Measurements from ENCODE around the gene HDLBP.
"Not testable (repeated sequence)": the region's sequence is repeated elsewhere in the genome, so short reads cannot be mapped to it uniquely, and the experiment has no call there.

HDLBP gene

GRCh38 chr2:241198381-241199279 is 116.8 kb downstream of the HDLBP start:
- H3K27me3 ChIP-seq (ENCODE audit: low read depth, low read length): no peaks in the 10 kb centered on the region
- no peak overlapping the region for H3K4me3 ChIP-seq (ENCODE audit: low read length)
- H3K9ac ChIP-seq (ENCODE audit: low read length): no peak overlapping the region
- TF ChIP-seq EZH2phosphoT487 (IDR thresholded peaks at IDR 0.05; ENCODE audit: low read depth): no peak
- no peak for TF ChIP-seq CTCF (IDR thresholded peaks at IDR 0.05; ENCODE audit: low read depth, low read length)
- H2AFZ ChIP-seq (ENCODE audit: low read depth, low read length): no peak overlapping the region
- H4K20me1 ChIP-seq (ENCODE audit: insufficient read depth, low read length): no peaks in the 10 kb centered on the region
- H3K4me1 ChIP-seq (ENCODE audit: low read length): no peaks in the 10 kb centered on the region
- H3K79me2 ChIP-seq (ENCODE audit: low read length): no peaks in the 10 kb centered on the region
- no peak overlapping the region for H3K27ac ChIP-seq (ENCODE audit: low read length)
- no peaks in the 10 kb centered on the region for H3K36me3 ChIP-seq (replicated peaks; ENCODE audit: low read depth, low read length)
- no peak overlapping the region for H3K4me2 ChIP-seq (ENCODE audit: low read length)
- H3K9me3 ChIP-seq (ENCODE audit: insufficient read depth, low read length): no peaks in the 10 kb centered on the region

GRCh38 chr2:241197947-241198346 is 117.5 kb downstream of the HDLBP start:
- no peak overlapping the region for H3K9ac ChIP-seq (ENCODE audit: low read length)
- no peaks in the 10 kb centered on the region for H3K4me1 ChIP-seq (ENCODE audit: low read length)
- H3K27ac ChIP-seq (ENCODE audit: low read length): no peak overlapping the region
- H2AFZ ChIP-seq (ENCODE audit: low read depth, low read length): no peak overlapping the region
- H3K4me2 ChIP-seq (ENCODE audit: low read length): no peak overlapping the region
- no peaks in the 10 kb centered on the region for H3K9me3 ChIP-seq (ENCODE audit: insufficient read depth, low read length)
- no peaks in the 10 kb centered on the region for H3K36me3 ChIP-seq (replicated peaks; ENCODE audit: low read depth, low read length)
- no peaks in the 10 kb centered on the region for H3K79me2 ChIP-seq (ENCODE audit: low read length)
- H4K20me1 ChIP-seq (ENCODE audit: insufficient read depth, low read length): no peaks in the 10 kb centered on the region
- no peak overlapping the region for H3K4me3 ChIP-seq (ENCODE audit: low read length)
- H3K27me3 ChIP-seq (ENCODE audit: low read depth, low read length): no peaks in the 10 kb centered on the region
- TF ChIP-seq CTCF (IDR thresholded peaks at IDR 0.05; ENCODE audit: low read depth, low read length) (no peak), EZH2phosphoT487 (IDR thresholded peaks at IDR 0.05; ENCODE audit: low read depth) (no peak)

- not testable (repeated sequence) for H3K79me2 ChIP-seq (ENCODE audit: low read length); H3K27me3 ChIP-seq (ENCODE audit: low read depth, low read length); H3K9ac ChIP-seq (ENCODE audit: low read length); H4K20me1 ChIP-seq (ENCODE audit: insufficient read depth, low read length); H2AFZ ChIP-seq (ENCODE audit: low read depth, low read length); H3K4me1 ChIP-seq (ENCODE audit: low read length); H3K4me2 ChIP-seq (ENCODE audit: low read length); H3K27ac ChIP-seq (ENCODE audit: low read length); H3K36me3 ChIP-seq (replicated peaks; ENCODE audit: low read depth, low read length); H3K9me3 ChIP-seq (ENCODE audit: insufficient read depth, low read length); H3K4me3 ChIP-seq (ENCODE audit: low read length)
Measured at GRCh38 chr2:241197246-241197645, 118.2 kb downstream of the HDLBP start.

- Histone ChIP-seq H3K36me3 (replicated peaks; ENCODE audit: low read depth, low read length) (no peaks in the 10 kb centered on the region), H3K4me1 (ENCODE audit: low read length) (no peaks in the 10 kb centered on the region), H3K9ac (ENCODE audit: low read length) (no peak overlapping the region), H3K79me2 (ENCODE audit: low read length) (no peaks in the 10 kb centered on the region), H3K4me2 (ENCODE audit: low read length) (no peak overlapping the region), H4K20me1 (ENCODE audit: insufficient read depth, low read length) (no peaks in the 10 kb centered on the region), H3K9me3 (ENCODE audit: insufficient read depth, low read length) (no peaks in the 10 kb centered on the region), H2AFZ (ENCODE audit: low read depth, low read length) (no peak overlapping the region), H3K27me3 (ENCODE audit: low read depth, low read length) (no peaks in the 10 kb centered on the region), H3K4me3 (ENCODE audit: low read length) (no peak overlapping the region), H3K27ac (ENCODE audit: low read length) (no peak overlapping the region)
- no peak for TF ChIP-seq EZH2phosphoT487 (IDR thresholded peaks at IDR 0.05; ENCODE audit: low read depth)
Measured at GRCh38 chr2:241195506-241196130, 119.9 kb downstream of the HDLBP start.

GRCh38 chr2:241194811-241195210 is 120.7 kb downstream of the HDLBP start:
- no peak overlapping the region for H3K9ac ChIP-seq (ENCODE audit: low read length)
- H3K36me3 ChIP-seq (replicated peaks; ENCODE audit: low read depth, low read length): no peaks in the 10 kb centered on the region
- no peaks in the 10 kb centered on the region for H3K4me1 ChIP-seq (ENCODE audit: low read length)
- H3K9me3 ChIP-seq (ENCODE audit: insufficient read depth, low read length): no peaks in the 10 kb centered on the region
- no peak overlapping the region for H3K27ac ChIP-seq (ENCODE audit: low read length)
- H2AFZ ChIP-seq (ENCODE audit: low read depth, low read length): no peak overlapping the region
- TF ChIP-seq CTCF (IDR thresholded peaks at IDR 0.05; ENCODE audit: low read depth, low read length) (no peak), EZH2phosphoT487 (IDR thresholded peaks at IDR 0.05; ENCODE audit: low read depth) (no peak)
- H3K4me3 ChIP-seq (ENCODE audit: low read length): no peak overlapping the region
- no peaks in the 10 kb centered on the region for H3K79me2 ChIP-seq (ENCODE audit: low read length)
- H4K20me1 ChIP-seq (ENCODE audit: insufficient read depth, low read length): no peaks in the 10 kb centered on the region
- no peak overlapping the region for H3K4me2 ChIP-seq (ENCODE audit: low read length)
- no peaks in the 10 kb centered on the region for H3K27me3 ChIP-seq (ENCODE audit: low read depth, low read length)

All from OCI-LY3 (cell line).